ENCODE data around the gene PRDX5. TPM values are rescaled to one million over a fixed set of nuclear protein-coding genes. Genes with fewer than 3 reads are reported as not detected.

PRDX5 gene
- total and polyA plus RNA-seq, 9 of the 15 experiments (the other 6 are each of a cell fraction or from before 2014, with no cell fraction given) = 40.8 to 327 (median 204) TPM

- in situ Hi-C loops (cut with MboI) (no loop called here), intact Hi-C loops (cut with micrococcal nuclease) (loop anchor here (10.0 kb wide), 2 partner anchors 62 to 472 kb away; partner anchors contain the start of genes FKBP2, MARK2 and PPP1R14B)
- Histone ChIP-seq H3K36me3 (ENCODE audit: control insufficient read depth, insufficient read depth, low read length) (peaks cover 33% of the 10 kb centered on the region; the same call in 2 of the 3 replicates), H3K4me2 (ENCODE audit: insufficient read depth, low read length) (peak overlapping the region; percentile 100), H3K9me1 (ENCODE audit: control insufficient read depth, insufficient read depth, low read length) (peaks cover 5% of the 10 kb centered on the region), H3K4me1 (replicated peaks in 1 of 2; ENCODE audit: control insufficient read depth in 2 of 2, insufficient read depth in 2 of 2, low read length in 2 of 2) (peaks cover 29 to 39% of the 10 kb centered on the region in 2 experiments), H3K27ac (ENCODE audit: extremely low read depth, low read depth, low read length) (peak overlapping the region; percentile 96), H4K20me1 (replicated peaks; ENCODE audit: control insufficient read depth, insufficient read depth, low read length) (no peaks in the 10 kb centered on the region; the same call in 1 of the 2 replicates), H3K27me3 (ENCODE audit: control insufficient read depth in 2 of 2, insufficient read depth in 2 of 2, low read length in 2 of 2) (no peaks in the 10 kb centered on the region), H3K79me2 (ENCODE audit: control insufficient read depth, insufficient read depth, low read length) (peaks cover 50% of the 10 kb centered on the region), H2AFZ (ENCODE audit: low read depth, low read length) (no peak overlapping the region), H3K4me3 (peak overlapping the region; percentile 93), H3K9me3 (replicated peaks; ENCODE audit: control insufficient read depth, insufficient read depth, low read depth, low read length) (no peaks in the 10 kb centered on the region), H3K9ac (ENCODE audit: insufficient read depth in 1 of 2, low read depth in 2 of 2, low read length in 2 of 2) (peak overlapping the region; percentile 90 to 98)
- no peak for ATAC-seq
- ChIA-PET POLR2A (interaction anchor here (0.6 kb wide), 1 partner anchor 81 kb away, joined by 3 read pairs; the partner anchor contains the start of genes NUDT22 and TRPT1), CTCF (ENCODE audit: low intra/inter-chr PET ratio) (no interaction called here)
- 78% methylated on average over 14 of the region's 15 CpGs for whole genome bisulfite sequencing (ENCODE audit: insufficient coverage, low coverage, missing lambda C conversion rate)
- no peak for FAIRE-seq
- DNase-seq (ENCODE audit: extremely low read depth in 1 of 4, low spot score in 3 of 4) = peak in 2 of 4 experiments; percentile 50 to 51
- no TSS peak for BruUV-seq (replicated peaks)
- no peak for TF ChIP-seq SUPT5H (IDR thresholded peaks at IDR 0.05)
- no peak for TF ChIP-seq TCF3 (CRISPR knock-in tag; IDR thresholded peaks at IDR 0.05)
- no peak for TF ChIP-seq ZBTB40 (IDR thresholded peaks at IDR 0.05)
- TF ChIP-seq ZBTB40 (CRISPR knock-in tag; IDR thresholded peaks at IDR 0.05) = no peak
- no peak for TF ChIP-seq STAT6 (CRISPR knock-in tag; IDR thresholded peaks at IDR 0.05)
- TF ChIP-seq ZBTB43 (CRISPR knock-in tag; IDR thresholded peaks at IDR 0.05) = no peak
- peak; percentile 7 for TF ChIP-seq RBM22 (IDR thresholded peaks at IDR 0.05; ENCODE audit: low read depth, low read length, poor library complexity, severe bottlenecking)
- TF ChIP-seq CSDE1 (IDR thresholded peaks at IDR 0.05) = peak in 1 of 2 experiments; percentile 59; a peak in 2 of 4 replicates
These were observed 10.9 kb upstream of the PRDX5 start for GRCh38 chr11:64306876-64307622.
